IPS-15b (cell line): ENCODE data around the gene DDX51.

Experiments
- H3K27me3 ChIP-seq: one replicate; pipeline ENCODE4 v1.6.1; 2013; ENCODE audit warnings: low read length; ENCODE audit not compliant: control insufficient read depth, insufficient read depth
- H3K36me3 ChIP-seq: one replicate; pipeline ENCODE4 v1.6.1; 2013; ENCODE audit warnings: low read length; ENCODE audit not compliant: control insufficient read depth, insufficient read depth
- H3K4me1 ChIP-seq: one replicate; pipeline ENCODE4 v1.6.1; 2013; ENCODE audit warnings: mild to moderate bottlenecking, low read length; ENCODE audit not compliant: control insufficient read depth, insufficient read depth
- H3K4me3 ChIP-seq: one replicate; pipeline ENCODE4 v1.5.1; 2013; ENCODE audit warnings: low read depth, low read length
- H3K9ac ChIP-seq: one replicate; pipeline ENCODE4 v1.6.1; 2013; ENCODE audit warnings: low read depth, mild to moderate bottlenecking, low read length
- H3K9me3 ChIP-seq: one replicate; pipeline ENCODE4 v1.6.1; 2013; ENCODE audit warnings: mild to moderate bottlenecking, low read length; ENCODE audit not compliant: control insufficient read depth, insufficient read depth

The DDX51 gene

GRCh38 chr12:132089407-132089910 lies 54.7 kb downstream of the DDX51 start:
- Histone ChIP-seq H3K36me3 (peaks cover 13% of the 10 kb centered on the region), H3K4me3 (no peak overlapping the region), H3K9ac (no peak overlapping the region), H3K4me1 (no peaks in the 10 kb centered on the region), H3K9me3 (no peaks in the 10 kb centered on the region), H3K27me3 (no peaks in the 10 kb centered on the region)
